Ovary (tissue), 3 donors: ENCODE results near the gene EFNA5.

Source experiments
- CTCF ChIP-seq, 3 donors: fragments of 450-650 bp in 2 of 3; fragments of 200-600 bp in 1 of 3; IDR thresholded peaks; one replicate each; pipeline versions ENCODE4 v1.5.1 to v1.8.0; 2016 to 2022; ENCODE audit warnings: antibody characterized with exemption in 3 of 3, mild to moderate bottlenecking in 1 of 3
- EP300 ChIP-seq: sonication (generic); formaldehyde crosslinking; IDR thresholded peaks from one replicate; pipeline ENCODE4 v1.6.1; 2017; ENCODE audit warnings: antibody characterized with exemption
- donor health status: DM: no; HTN: no; CAD: no.

DNA sequence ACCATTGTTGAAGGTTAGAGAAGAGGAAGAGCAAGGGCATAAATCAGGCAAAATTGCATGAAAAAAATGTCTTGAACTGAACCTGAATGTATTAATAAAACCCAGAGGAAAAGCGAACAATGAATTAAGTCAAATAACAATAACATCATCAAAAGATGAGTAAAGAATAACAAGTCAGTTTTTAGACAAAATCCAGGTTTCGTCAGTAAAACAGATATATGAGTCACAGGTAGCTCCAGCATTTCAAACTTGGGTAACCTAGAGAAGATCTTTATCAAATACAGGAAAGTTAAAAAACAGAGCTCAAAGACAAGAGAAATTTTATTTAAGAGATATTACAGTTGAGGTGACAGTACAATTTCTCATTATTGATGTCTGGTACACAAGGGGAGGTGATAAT lies 332.4 kb downstream of the EFNA5 start:
- TF ChIP-seq EP300 (no peak), CTCF (IDR thresholded peaks at IDR 0.05) (no peak)
